ENCODE data around the gene BCL3. TPM values are rescaled to one million over a fixed set of nuclear protein-coding genes. Genes with fewer than 3 reads are reported as not detected.

The BCL3 gene
- total and polyA plus RNA-seq, 2 of the 4 experiments (the other 2 are of a cell fraction), result 1.6 to 26.0 TPM

GRCh38 chr19:44701228-44701627, 47.3 kb upstream of the BCL3 start:
- no peak overlapping the region for H4K5ac ChIP-seq (ENCODE audit: low read depth, low read length)
- H3K4me1 ChIP-seq (ENCODE audit: control insufficient read depth, insufficient read depth, low read length), result no peaks in the 10 kb centered on the region
- TF ChIP-seq RAD21 (IDR thresholded peaks at IDR 0.05; ENCODE audit: low read length) (no peak), RCOR1 (IDR thresholded peaks at IDR 0.05; ENCODE audit: insufficient replicate concordance, low read length) (no peak), CEBPB (IDR thresholded peaks at IDR 0.05; ENCODE audit: low read depth, low read length) (no peak), SMC3 (IDR thresholded peaks at IDR 0.05; ENCODE audit: low read depth, low read length) (no peak), MAZ (IDR thresholded peaks at IDR 0.05; ENCODE audit: borderline replicate concordance, low read depth, low read length) (no peak), MXI1 (IDR thresholded peaks at IDR 0.05; ENCODE audit: borderline replicate concordance, low read depth, low read length) (no peak), NFE2L2 (IDR thresholded peaks at IDR 0.05; ENCODE audit: low read depth, low read length) (no peak), BHLHE40 (IDR thresholded peaks at IDR 0.05; ENCODE audit: low read depth, low read length) (no peak)
- TF ChIP-seq, protein P1, sequence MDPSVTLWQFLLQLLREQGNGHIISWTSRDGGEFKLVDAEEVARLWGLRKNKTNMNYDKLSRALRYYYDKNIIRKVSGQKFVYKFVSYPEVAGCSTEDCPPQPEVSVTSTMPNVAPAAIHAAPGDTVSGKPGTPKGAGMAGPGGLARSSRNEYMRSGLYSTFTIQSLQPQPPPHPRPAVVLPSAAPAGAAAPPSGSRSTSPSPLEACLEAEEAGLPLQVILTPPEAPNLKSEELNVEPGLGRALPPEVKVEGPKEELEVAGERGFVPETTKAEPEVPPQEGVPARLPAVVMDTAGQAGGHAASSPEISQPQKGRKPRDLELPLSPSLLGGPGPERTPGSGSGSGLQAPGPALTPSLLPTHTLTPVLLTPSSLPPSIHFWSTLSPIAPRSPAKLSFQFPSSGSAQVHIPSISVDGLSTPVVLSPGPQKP (IDR thresholded peaks at IDR 0.05; ENCODE audit: borderline replicate concordance, low read depth, low read length), result no peak
- TF ChIP-seq, protein P2, sequence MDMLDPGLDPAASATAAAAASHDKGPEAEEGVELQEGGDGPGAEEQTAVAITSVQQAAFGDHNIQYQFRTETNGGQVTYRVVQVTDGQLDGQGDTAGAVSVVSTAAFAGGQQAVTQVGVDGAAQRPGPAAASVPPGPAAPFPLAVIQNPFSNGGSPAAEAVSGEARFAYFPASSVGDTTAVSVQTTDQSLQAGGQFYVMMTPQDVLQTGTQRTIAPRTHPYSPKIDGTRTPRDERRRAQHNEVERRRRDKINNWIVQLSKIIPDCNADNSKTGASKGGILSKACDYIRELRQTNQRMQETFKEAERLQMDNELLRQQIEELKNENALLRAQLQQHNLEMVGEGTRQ (IDR thresholded peaks at IDR 0.05; ENCODE audit: low read depth, low read length), result no peak
- intact Hi-C loops (cut with micrococcal nuclease) (no loop called here), in situ Hi-C loops (cut with MboI; ENCODE audit: low sequenced_read_pairs) (no loop called here), dilution Hi-C loops (cut with HindIII; ENCODE audit: low sequenced_read_pairs, unreplicated experiment) (no loop called here)
- no peaks in the 10 kb centered on the region for H3K9me3 ChIP-seq (ENCODE audit: control insufficient read depth, insufficient read depth, low read length)
- H4K91ac ChIP-seq (ENCODE audit: insufficient read depth, low read depth, low read length), result no peak overlapping the region
- H3K79me1 ChIP-seq (ENCODE audit: low read depth in 1 of 2, low read length in 2 of 2), result no peaks in the 10 kb centered on the region
- ATAC-seq (ENCODE audit: low read depth) (no peak), DNase-seq (no peak)
- H3K4ac ChIP-seq (ENCODE audit: low read depth, low read length), result no peak overlapping the region
- POLR2A ChIA-PET (ENCODE audit: unreplicated experiment), result no interaction called here
- H3K36me3 ChIP-seq (ENCODE audit: control insufficient read depth, insufficient read depth, low read length), result no peaks in the 10 kb centered on the region
- no CpG with 5 or more reads among the region's 15 CpGs for WGBS, 2 experiments (ENCODE audit: extremely low coverage in 2 of 2, insufficient read length in 1 of 2)
- H3K56ac ChIP-seq (ENCODE audit: extremely low read depth, insufficient read depth, low read length), result no peak overlapping the region
- H3K18ac ChIP-seq (ENCODE audit: low read depth, low read length), result no peak overlapping the region
- no peak overlapping the region for H2AFZ ChIP-seq (replicated peaks; ENCODE audit: low read length, poor library complexity)
- no peak overlapping the region for H2AK5ac ChIP-seq (ENCODE audit: low read depth, low read length)
- no peak overlapping the region for H3K27ac ChIP-seq (ENCODE audit: insufficient read depth, low read length)
- H2BK20ac ChIP-seq (ENCODE audit: low read depth, low read length), result no peak overlapping the region
- H3K9me1 ChIP-seq (ENCODE audit: insufficient read depth, low read length), result no peaks in the 10 kb centered on the region
- no peak overlapping the region for H3K4me3 ChIP-seq (ENCODE audit: insufficient read depth, low read depth, low read length)
- no peak overlapping the region for H3K14ac ChIP-seq (replicated peaks; ENCODE audit: low read depth, low read length)
- H3K23ac ChIP-seq (ENCODE audit: low read depth, low read length), result no peak overlapping the region
- H3K27me3 ChIP-seq (ENCODE audit: control insufficient read depth, insufficient read depth, low read length), result peaks cover 8% of the 10 kb centered on the region
- no peaks in the 10 kb centered on the region for H4K20me1 ChIP-seq (ENCODE audit: insufficient read depth, low read length)
- no peak overlapping the region for H2AK9ac ChIP-seq (replicated peaks; ENCODE audit: low read depth, low read length, poor library complexity)
- BruUV-seq (replicated peaks), result no TSS peak
- no peak overlapping the region for H4K8ac ChIP-seq (ENCODE audit: low read depth in 2 of 2, low read length in 2 of 2)
- H2BK5ac ChIP-seq (ENCODE audit: low read depth, low read length, poor library complexity, severe bottlenecking), result no peak overlapping the region
- H3K4me2 ChIP-seq (ENCODE audit: low read depth, low read length), result no peak overlapping the region
- CTCF ChIA-PET, result no interaction called here
- no peak overlapping the region for H2BK15ac ChIP-seq (ENCODE audit: low read depth, low read length)
- no peak overlapping the region for H3K9ac ChIP-seq (ENCODE audit: low read depth, low read length)
- no peak overlapping the region for H2BK120ac ChIP-seq (ENCODE audit: low read depth, low read length)
